Fibroblast of lung (primary cell): ENCODE data around the gene C3orf49.

Source experiments
- CTCF ChIP-seq, 2 donors: IDR thresholded peaks in 1 of 2; conservative IDR thresholded peaks in 1 of 2; 1 replicate in 1 of 2; 2 replicates in 1 of 2; pipeline ENCODE4 v1.5.1; 2011 to 2012; ENCODE audit warnings: low read length in 2 of 2, control low read depth in 1 of 2, inconsistent platforms in 1 of 2, low read depth in 1 of 2, mild to moderate bottlenecking in 1 of 2
- EZH2 ChIP-seq: IDR thresholded peaks from 2 replicates; pipeline ENCODE4 v1.5.1; 2012; ENCODE audit warnings: low read length, control low read depth, mild to moderate bottlenecking; ENCODE audit errors: missing control alignments

GRCh38 chr3:63803911-63804310 lies 15.2 kb upstream of the C3orf49 start:
- TF ChIP-seq CTCF (conservative IDR thresholded peaks at IDR 0.05 in 1 of 2, IDR thresholded peaks at IDR 0.05 in 1 of 2; ENCODE audit: low read depth in 1 of 2, low read length in 2 of 2), result no peak
- TF ChIP-seq EZH2, result no peak
